Measurements from ENCODE around the gene KRT3. TPM values are rescaled to one million over a fixed set of nuclear protein-coding genes. Genes with fewer than 3 reads are reported as not detected.

KRT3 gene
- polyA plus RNA-seq, 1 donor = not detected

- Histone ChIP-seq H3K4me3 (ENCODE audit: low read length) (no peak overlapping the region), H3K27me3 (ENCODE audit: control insufficient read depth, insufficient read depth, low read length) (peaks cover 5% of the 10 kb centered on the region), H3K9me3 (ENCODE audit: control insufficient read depth, low read depth, low read length) (no peaks in the 10 kb centered on the region), H3K4me1 (ENCODE audit: control insufficient read depth, insufficient read depth, low read length) (no peaks in the 10 kb centered on the region), H3K27ac (ENCODE audit: low read length) (no peak overlapping the region), H3K36me3 (ENCODE audit: control insufficient read depth, insufficient read depth, low read length) (no peaks in the 10 kb centered on the region)
- DNase-seq = no peak
- WGBS (ENCODE audit: insufficient coverage, low lambda C conversion rate) = 100% methylated on average over 2 of the region's 3 CpGs
Measured at GRCh38 chr12:52806169-52806811, 10.4 kb upstream of the KRT3 start.

- Histone ChIP-seq H3K9me3 (ENCODE audit: control insufficient read depth, low read depth, low read length) (no peaks in the 10 kb centered on the region), H3K4me3 (ENCODE audit: low read length) (no peak overlapping the region), H3K27me3 (ENCODE audit: control insufficient read depth, insufficient read depth, low read length) (peaks cover 5% of the 10 kb centered on the region), H3K4me1 (ENCODE audit: control insufficient read depth, insufficient read depth, low read length) (no peaks in the 10 kb centered on the region), H3K36me3 (ENCODE audit: control insufficient read depth, insufficient read depth, low read length) (no peaks in the 10 kb centered on the region), H3K27ac (ENCODE audit: low read length) (no peak overlapping the region)
- no CpG with 5 or more reads among the region's 3 CpGs for WGBS (ENCODE audit: insufficient coverage, low lambda C conversion rate)
- no peak for DNase-seq
Measured at GRCh38 chr12:52805739-52806138, 9.8 kb upstream of the KRT3 start.

- Histone ChIP-seq H3K36me3 (ENCODE audit: control insufficient read depth, insufficient read depth, low read length) (no peaks in the 10 kb centered on the region), H3K27ac (ENCODE audit: low read length) (no peak overlapping the region), H3K4me1 (ENCODE audit: control insufficient read depth, insufficient read depth, low read length) (no peaks in the 10 kb centered on the region), H3K27me3 (ENCODE audit: control insufficient read depth, insufficient read depth, low read length) (peaks cover 5% of the 10 kb centered on the region), H3K9me3 (ENCODE audit: control insufficient read depth, low read depth, low read length) (no peaks in the 10 kb centered on the region), H3K4me3 (ENCODE audit: low read length) (no peak overlapping the region)
- no CpG with 5 or more reads among the region's 1 CpG for WGBS (ENCODE audit: insufficient coverage, low lambda C conversion rate)
- DNase-seq = no peak
Measured at GRCh38 chr12:52805000-52805399, 9.1 kb upstream of the KRT3 start.

GRCh38 chr12:52802442-52802841 lies 6.5 kb upstream of the KRT3 start:
- no CpG with 5 or more reads among the region's 6 CpGs for WGBS (ENCODE audit: insufficient coverage, low lambda C conversion rate)
- no peak overlapping the region for H3K4me3 ChIP-seq (ENCODE audit: low read length)
- no peak for DNase-seq

GRCh38 chr12:52801773-52802172 lies 5.9 kb upstream of the KRT3 start:
- peaks cover 4% of the 10 kb centered on the region for H3K27me3 ChIP-seq (ENCODE audit: control insufficient read depth, insufficient read depth, low read length)
- no peak overlapping the region for H3K4me3 ChIP-seq (ENCODE audit: low read length)
- no peak for DNase-seq
- no peaks in the 10 kb centered on the region for H3K9me3 ChIP-seq (ENCODE audit: control insufficient read depth, low read depth, low read length)
- H3K27ac ChIP-seq (ENCODE audit: low read length) = no peak overlapping the region
- no CpG with 5 or more reads among the region's 3 CpGs for WGBS (ENCODE audit: insufficient coverage, low lambda C conversion rate)
- H3K4me1 ChIP-seq (ENCODE audit: control insufficient read depth, insufficient read depth, low read length) = no peaks in the 10 kb centered on the region
- no peaks in the 10 kb centered on the region for H3K36me3 ChIP-seq (ENCODE audit: control insufficient read depth, insufficient read depth, low read length)

More at GRCh38 chr12:52802442-52802841, 6.5 kb upstream of the KRT3 start:
- no peaks in the 10 kb centered on the region for H3K36me3 ChIP-seq (ENCODE audit: control insufficient read depth, insufficient read depth, low read length)
- H3K4me1 ChIP-seq (ENCODE audit: control insufficient read depth, insufficient read depth, low read length) = no peaks in the 10 kb centered on the region
- H3K27ac ChIP-seq (ENCODE audit: low read length) = no peak overlapping the region
- H3K27me3 ChIP-seq (ENCODE audit: control insufficient read depth, insufficient read depth, low read length) = peaks cover 2% of the 10 kb centered on the region
- no peaks in the 10 kb centered on the region for H3K9me3 ChIP-seq (ENCODE audit: control insufficient read depth, low read depth, low read length)

- H3K36me3 ChIP-seq (ENCODE audit: control insufficient read depth, insufficient read depth, low read length) = no peaks in the 10 kb centered on the region
- H3K9me3 ChIP-seq (ENCODE audit: control insufficient read depth, low read depth, low read length) = no peaks in the 10 kb centered on the region
- H3K27ac ChIP-seq (ENCODE audit: low read length) = no peak overlapping the region
- H3K4me1 ChIP-seq (ENCODE audit: control insufficient read depth, insufficient read depth, low read length) = no peaks in the 10 kb centered on the region
- no peak overlapping the region for H3K4me3 ChIP-seq (ENCODE audit: low read length)
- WGBS (ENCODE audit: insufficient coverage, low lambda C conversion rate) = no CpG with 5 or more reads among the region's 1 CpG
- H3K27me3 ChIP-seq (ENCODE audit: control insufficient read depth, insufficient read depth, low read length) = peaks cover 4% of the 10 kb centered on the region
- no peak for DNase-seq
Measured at GRCh38 chr12:52800259-52800917, 4.5 kb upstream of the KRT3 start.

GRCh38 chr12:52799505-52800211 lies 3.7 kb upstream of the KRT3 start:
- H3K4me3 ChIP-seq (ENCODE audit: low read length) = no peak overlapping the region
- DNase-seq = no peak
- no peaks in the 10 kb centered on the region for H3K36me3 ChIP-seq (ENCODE audit: control insufficient read depth, insufficient read depth, low read length)
- WGBS (ENCODE audit: insufficient coverage, low lambda C conversion rate) = no CpG with 5 or more reads among the region's 5 CpGs
- H3K27me3 ChIP-seq (ENCODE audit: control insufficient read depth, insufficient read depth, low read length) = peaks cover 5% of the 10 kb centered on the region
- no peaks in the 10 kb centered on the region for H3K4me1 ChIP-seq (ENCODE audit: control insufficient read depth, insufficient read depth, low read length)
- H3K27ac ChIP-seq (ENCODE audit: low read length) = no peak overlapping the region
- H3K9me3 ChIP-seq (ENCODE audit: control insufficient read depth, low read depth, low read length) = no peaks in the 10 kb centered on the region

GRCh38 chr12:52798671-52799504 lies 3.0 kb upstream of the KRT3 start:
- DNase-seq = no peak

GRCh38 chr12:52798003-52798670 lies 2.2 kb upstream of the KRT3 start:
- Histone ChIP-seq H3K9me3 (ENCODE audit: control insufficient read depth, low read depth, low read length) (no peaks in the 10 kb centered on the region), H3K36me3 (ENCODE audit: control insufficient read depth, insufficient read depth, low read length) (no peaks in the 10 kb centered on the region), H3K4me3 (ENCODE audit: low read length) (no peak overlapping the region), H3K4me1 (ENCODE audit: control insufficient read depth, insufficient read depth, low read length) (no peaks in the 10 kb centered on the region), H3K27ac (ENCODE audit: low read length) (no peak overlapping the region), H3K27me3 (ENCODE audit: control insufficient read depth, insufficient read depth, low read length) (peaks cover 14% of the 10 kb centered on the region)
- no CpG with 5 or more reads among the region's 4 CpGs for WGBS (ENCODE audit: insufficient coverage, low lambda C conversion rate)
- DNase-seq = no peak

More at GRCh38 chr12:52798671-52799504, 3.0 kb upstream of the KRT3 start:
- 67% methylated on average over 3 of the region's 7 CpGs for WGBS (ENCODE audit: insufficient coverage, low lambda C conversion rate)
- H3K4me1 ChIP-seq (ENCODE audit: control insufficient read depth, insufficient read depth, low read length) = no peaks in the 10 kb centered on the region
- H3K27ac ChIP-seq (ENCODE audit: low read length) = no peak overlapping the region
- H3K9me3 ChIP-seq (ENCODE audit: control insufficient read depth, low read depth, low read length) = no peaks in the 10 kb centered on the region
- no peaks in the 10 kb centered on the region for H3K36me3 ChIP-seq (ENCODE audit: control insufficient read depth, insufficient read depth, low read length)
- H3K4me3 ChIP-seq (ENCODE audit: low read length) = no peak overlapping the region
- H3K27me3 ChIP-seq (ENCODE audit: control insufficient read depth, insufficient read depth, low read length) = peaks cover 12% of the 10 kb centered on the region

- no peak overlapping the region for H3K27ac ChIP-seq (ENCODE audit: low read length)
- H3K4me1 ChIP-seq (ENCODE audit: control insufficient read depth, insufficient read depth, low read length) = no peaks in the 10 kb centered on the region
- DNase-seq = no peak
- no peak overlapping the region for H3K4me3 ChIP-seq (ENCODE audit: low read length)
- no peaks in the 10 kb centered on the region for H3K9me3 ChIP-seq (ENCODE audit: control insufficient read depth, low read depth, low read length)
- H3K27me3 ChIP-seq (ENCODE audit: control insufficient read depth, insufficient read depth, low read length) = peaks cover 19% of the 10 kb centered on the region
- H3K36me3 ChIP-seq (ENCODE audit: control insufficient read depth, insufficient read depth, low read length) = no peaks in the 10 kb centered on the region
Measured at GRCh38 chr12:52797529-52797894, 1.6 kb upstream of the KRT3 start.

Measured in large intestine (tissue), 3 donors.